Neural progenitor cell (in vitro differentiated cells): Measurements from ENCODE around the gene APBA3.

Experiments
- CTCF ChIP-seq: fragments of 200-600 bp; sonication (generic); IDR thresholded peaks from 2 replicates; pipeline ENCODE4 v1.5.1; 2017; ENCODE audit warnings: antibody characterized with exemption, mild to moderate bottlenecking
- EZH2 ChIP-seq: fragments of 200-600 bp; sonication (generic); IDR thresholded peaks from 2 replicates; pipeline ENCODE4 v1.6.1; 2017; ENCODE audit warnings: antibody characterized with exemption, mild to moderate bottlenecking, moderate library complexity
- EZH2phosphoT487 ChIP-seq: fragments of 200-600 bp; sonication (generic); IDR thresholded peaks from 2 replicates; pipeline ENCODE4 v1.6.1; 2017; ENCODE audit warnings: antibody characterized with exemption

DNA sequence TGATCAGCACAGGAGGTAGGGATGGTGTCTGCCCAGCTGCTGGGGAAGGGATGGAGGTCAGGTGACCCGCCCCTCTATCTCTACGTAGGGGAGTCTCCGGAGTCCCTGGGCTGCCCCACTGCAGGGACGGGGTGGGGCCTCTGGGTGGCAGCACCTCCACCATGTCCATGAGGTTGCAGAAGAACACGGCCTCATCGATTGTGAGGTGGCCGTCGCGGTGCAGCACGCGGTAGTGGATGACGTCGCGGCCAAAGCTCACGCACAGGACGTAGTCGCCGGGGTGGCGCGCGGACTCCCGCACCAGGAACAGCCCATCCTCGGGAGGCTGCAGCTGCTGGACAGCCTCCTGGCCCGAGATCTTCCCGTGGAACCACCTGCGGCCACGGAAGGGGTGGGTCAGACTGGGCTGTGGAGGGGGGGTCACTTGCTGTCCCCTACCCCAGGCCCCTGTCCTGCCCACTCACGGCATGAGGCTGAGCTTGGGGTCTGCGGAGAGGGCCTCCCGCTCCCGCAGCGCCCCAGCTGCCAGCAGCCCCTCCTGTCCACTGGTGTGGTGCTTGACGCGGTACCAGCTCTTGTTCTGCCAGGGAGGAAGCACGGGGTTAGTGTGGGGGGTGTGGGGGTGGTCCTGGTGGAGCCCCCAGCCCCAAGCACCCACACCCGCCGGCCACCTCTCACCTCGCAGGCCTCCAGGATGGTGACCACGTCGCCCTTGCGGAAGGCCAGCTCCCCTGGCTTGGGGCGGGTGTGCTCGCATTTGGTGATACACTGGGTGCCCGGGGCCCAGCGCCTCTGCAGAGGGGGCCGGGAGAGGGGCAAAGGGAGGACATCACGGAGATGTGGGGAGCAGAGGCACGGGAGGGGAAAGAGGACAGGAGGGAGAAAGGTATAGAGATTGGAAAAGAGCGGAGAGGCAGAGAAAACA, 22.4 kb upstream of the APBA3 start:
- TF ChIP-seq CTCF (peak; percentile 48), EZH2 (no peak), EZH2phosphoT487 (no peak)
